NCI-H82 treated with DMSO at 0.1 percent for 48 hours (cell line): ENCODE results near the gene MPHOSPH9.

Experiments used
- DNase-seq: peaks from one replicate; lab custom pipeline; 2025; ENCODE audit not compliant: unreplicated experiment; lab: John Stamatoyannopoulos, UW

MPHOSPH9 gene

GRCh38 chr12:123105211-123105826 lies 127.6 kb downstream of the MPHOSPH9 start:
- DNase-seq, result no peak

DNA sequence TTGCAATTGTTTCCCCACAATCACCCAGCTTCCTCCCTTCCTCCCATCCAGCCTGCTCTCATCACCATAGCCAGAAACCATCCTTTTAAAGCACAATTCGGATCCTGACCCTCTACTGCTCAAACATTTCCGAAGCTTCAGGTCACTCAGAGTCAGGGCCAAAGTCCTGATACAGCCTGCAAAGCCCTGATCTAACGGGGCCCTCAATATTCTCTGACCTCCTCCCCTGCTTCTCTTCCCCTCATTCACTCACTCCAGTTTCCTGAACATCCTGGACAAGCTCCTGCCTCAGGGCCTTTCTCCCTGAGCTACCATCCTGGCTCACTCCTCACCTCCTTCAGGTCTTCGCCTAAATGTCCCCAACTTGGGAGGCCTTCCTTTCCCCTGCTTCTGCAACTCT lies 128.1 kb downstream of the MPHOSPH9 start:
- no peak for DNase-seq
